ENCODE data around the gene OR5C1.

OR5C1 gene

GRCh38 chr9:122788831-122789230, at the start of gene OR5C1:
Gene OR5C1, plus strand, starts transcription at chr9:122788933. Its CDS starts 0 bp downstream, at chr9:122788933.
- H3K9ac ChIP-seq (ENCODE audit: low read depth in 1 of 2, low read length in 2 of 2), result no peak within 1 kb of the TSS
- H3K9me3 ChIP-seq (ENCODE audit: control insufficient read depth in 1 of 2, low read length in 2 of 2), result no peaks in the 10 kb centered on the region
- no peaks in the 10 kb centered on the region for H3K4me1 ChIP-seq (ENCODE audit: control insufficient read depth in 1 of 2, insufficient read depth in 2 of 2, low read length in 2 of 2)
- H3K27me3 ChIP-seq (ENCODE audit: control insufficient read depth in 1 of 2, insufficient read depth in 2 of 2, low read length in 2 of 2), result no peaks in the 10 kb centered on the region
- H3K36me3 ChIP-seq (ENCODE audit: control insufficient read depth in 1 of 2, insufficient read depth in 2 of 2, low read length in 2 of 2), result no peaks in the 10 kb centered on the region
- no peak within 1 kb of the TSS for H3K4me3 ChIP-seq (ENCODE audit: low read depth in 1 of 2, low read length in 2 of 2)
- H3K27ac ChIP-seq (ENCODE audit: low read depth, low read length), result no peak within 1 kb of the TSS

GRCh38 chr9:122742003-122742402, 46.7 kb upstream of the OR5C1 start, which contains the start of gene OR1L6:
Gene OR1L6, plus strand, starts transcription at chr9:122742303. Its CDS starts 7,545 bp downstream, at chr9:122749848.
- no peaks in the 10 kb centered on the region for H3K9me3 ChIP-seq (ENCODE audit: control insufficient read depth in 1 of 2, low read length in 2 of 2)
- no peaks in the 10 kb centered on the region for H3K27me3 ChIP-seq (ENCODE audit: control insufficient read depth in 1 of 2, insufficient read depth in 2 of 2, low read length in 2 of 2)
- H3K4me1 ChIP-seq (ENCODE audit: control insufficient read depth in 1 of 2, insufficient read depth in 2 of 2, low read length in 2 of 2), result no peaks in the 10 kb centered on the region
- no peaks in the 10 kb centered on the region for H3K36me3 ChIP-seq (ENCODE audit: control insufficient read depth in 1 of 2, insufficient read depth in 2 of 2, low read length in 2 of 2)
- H3K4me3 ChIP-seq (ENCODE audit: low read depth in 1 of 2, low read length in 2 of 2), result no peak within 1 kb of the TSS
- no peak within 1 kb of the TSS for H3K27ac ChIP-seq (ENCODE audit: low read depth, low read length)
- H3K9ac ChIP-seq (ENCODE audit: low read depth in 1 of 2, low read length in 2 of 2), result no peak within 1 kb of the TSS

GRCh38 chr9:122754825-122755224, 33.9 kb upstream of the OR5C1 start:
- Histone ChIP-seq H3K36me3 (ENCODE audit: control insufficient read depth in 1 of 2, insufficient read depth in 2 of 2, low read length in 2 of 2) (no peaks in the 10 kb centered on the region), H3K4me1 (ENCODE audit: control insufficient read depth in 1 of 2, insufficient read depth in 2 of 2, low read length in 2 of 2) (no peaks in the 10 kb centered on the region), H3K9ac (ENCODE audit: low read depth in 1 of 2, low read length in 2 of 2) (no peak overlapping the region), H3K9me3 (ENCODE audit: control insufficient read depth in 1 of 2, low read length in 2 of 2) (peaks cover 5 to 8% of the 10 kb centered on the region in 2 donors), H3K27ac (ENCODE audit: low read depth, low read length) (no peak overlapping the region), H3K4me3 (ENCODE audit: low read depth in 1 of 2, low read length in 2 of 2) (no peak overlapping the region), H3K27me3 (ENCODE audit: control insufficient read depth in 1 of 2, insufficient read depth in 2 of 2, low read length in 2 of 2) (no peaks in the 10 kb centered on the region)

GRCh38 chr9:122767817-122768216, 20.9 kb upstream of the OR5C1 start:
- Histone ChIP-seq H3K4me1 (ENCODE audit: control insufficient read depth in 1 of 2, insufficient read depth in 2 of 2, low read length in 2 of 2) (no peaks in the 10 kb centered on the region), H3K36me3 (ENCODE audit: control insufficient read depth in 1 of 2, insufficient read depth in 2 of 2, low read length in 2 of 2) (no peaks in the 10 kb centered on the region), H3K9me3 (ENCODE audit: control insufficient read depth in 1 of 2, low read length in 2 of 2) (no peaks in the 10 kb centered on the region), H3K27me3 (ENCODE audit: control insufficient read depth in 1 of 2, insufficient read depth in 2 of 2, low read length in 2 of 2) (no peaks in the 10 kb centered on the region), H3K4me3 (ENCODE audit: low read depth in 1 of 2, low read length in 2 of 2) (no peak overlapping the region), H3K9ac (ENCODE audit: low read depth in 1 of 2, low read length in 2 of 2) (no peak overlapping the region), H3K27ac (ENCODE audit: low read depth, low read length) (no peak overlapping the region)

- Histone ChIP-seq H3K4me3 (ENCODE audit: low read depth in 1 of 2, low read length in 2 of 2) (no peak overlapping the region), H3K4me1 (ENCODE audit: control insufficient read depth in 1 of 2, insufficient read depth in 2 of 2, low read length in 2 of 2) (no peaks in the 10 kb centered on the region), H3K27ac (ENCODE audit: low read depth, low read length) (no peak overlapping the region), H3K9me3 (ENCODE audit: control insufficient read depth in 1 of 2, low read length in 2 of 2) (peaks cover 0 to 7% of the 10 kb centered on the region in 2 donors), H3K9ac (ENCODE audit: low read depth in 1 of 2, low read length in 2 of 2) (no peak overlapping the region), H3K27me3 (ENCODE audit: control insufficient read depth in 1 of 2, insufficient read depth in 2 of 2, low read length in 2 of 2) (no peaks in the 10 kb centered on the region), H3K36me3 (ENCODE audit: control insufficient read depth in 1 of 2, insufficient read depth in 2 of 2, low read length in 2 of 2) (no peaks in the 10 kb centered on the region)
These were observed 11.7 kb upstream of the OR5C1 start for GRCh38 chr9:122777052-122777451.

GRCh38 chr9:122777935-122778627, 10.7 kb upstream of the OR5C1 start:
- H3K4me3 ChIP-seq (ENCODE audit: low read depth in 1 of 2, low read length in 2 of 2), result no peak overlapping the region
- no peak overlapping the region for H3K9ac ChIP-seq (ENCODE audit: low read depth in 1 of 2, low read length in 2 of 2)
- H3K9me3 ChIP-seq (ENCODE audit: control insufficient read depth in 1 of 2, low read length in 2 of 2), result peaks cover 0 to 7% of the 10 kb centered on the region in 2 donors
- H3K27ac ChIP-seq (ENCODE audit: low read depth, low read length), result no peak overlapping the region
- H3K4me1 ChIP-seq (ENCODE audit: control insufficient read depth in 1 of 2, insufficient read depth in 2 of 2, low read length in 2 of 2), result no peaks in the 10 kb centered on the region
- H3K36me3 ChIP-seq (ENCODE audit: control insufficient read depth in 1 of 2, insufficient read depth in 2 of 2, low read length in 2 of 2), result no peaks in the 10 kb centered on the region
- no peaks in the 10 kb centered on the region for H3K27me3 ChIP-seq (ENCODE audit: control insufficient read depth in 1 of 2, insufficient read depth in 2 of 2, low read length in 2 of 2)

GRCh38 chr9:122779181-122779580, 9.6 kb upstream of the OR5C1 start:
- Histone ChIP-seq H3K9me3 (ENCODE audit: control insufficient read depth in 1 of 2, low read length in 2 of 2) (no peaks in the 10 kb centered on the region), H3K9ac (ENCODE audit: low read depth in 1 of 2, low read length in 2 of 2) (no peak overlapping the region), H3K36me3 (ENCODE audit: control insufficient read depth in 1 of 2, insufficient read depth in 2 of 2, low read length in 2 of 2) (no peaks in the 10 kb centered on the region), H3K4me1 (ENCODE audit: control insufficient read depth in 1 of 2, insufficient read depth in 2 of 2, low read length in 2 of 2) (no peaks in the 10 kb centered on the region), H3K27me3 (ENCODE audit: control insufficient read depth in 1 of 2, insufficient read depth in 2 of 2, low read length in 2 of 2) (no peaks in the 10 kb centered on the region), H3K4me3 (ENCODE audit: low read depth in 1 of 2, low read length in 2 of 2) (no peak overlapping the region), H3K27ac (ENCODE audit: low read depth, low read length) (no peak overlapping the region)

GRCh38 chr9:122780026-122780425, 8.7 kb upstream of the OR5C1 start:
- H3K4me3 ChIP-seq (ENCODE audit: low read depth in 1 of 2, low read length in 2 of 2), result no peak overlapping the region
- no peaks in the 10 kb centered on the region for H3K9me3 ChIP-seq (ENCODE audit: control insufficient read depth in 1 of 2, low read length in 2 of 2)
- H3K27ac ChIP-seq (ENCODE audit: low read depth, low read length), result no peak overlapping the region
- no peak overlapping the region for H3K9ac ChIP-seq (ENCODE audit: low read depth in 1 of 2, low read length in 2 of 2)
- H3K36me3 ChIP-seq (ENCODE audit: control insufficient read depth in 1 of 2, insufficient read depth in 2 of 2, low read length in 2 of 2), result no peaks in the 10 kb centered on the region
- no peaks in the 10 kb centered on the region for H3K4me1 ChIP-seq (ENCODE audit: control insufficient read depth in 1 of 2, insufficient read depth in 2 of 2, low read length in 2 of 2)
- no peaks in the 10 kb centered on the region for H3K27me3 ChIP-seq (ENCODE audit: control insufficient read depth in 1 of 2, insufficient read depth in 2 of 2, low read length in 2 of 2)

GRCh38 chr9:122781671-122782070, 7.1 kb upstream of the OR5C1 start:
- Histone ChIP-seq H3K4me1 (ENCODE audit: control insufficient read depth in 1 of 2, insufficient read depth in 2 of 2, low read length in 2 of 2) (no peaks in the 10 kb centered on the region), H3K27ac (ENCODE audit: low read depth, low read length) (no peak overlapping the region), H3K9me3 (ENCODE audit: control insufficient read depth in 1 of 2, low read length in 2 of 2) (no peaks in the 10 kb centered on the region), H3K9ac (ENCODE audit: low read depth in 1 of 2, low read length in 2 of 2) (no peak overlapping the region), H3K4me3 (ENCODE audit: low read depth in 1 of 2, low read length in 2 of 2) (no peak overlapping the region), H3K36me3 (ENCODE audit: control insufficient read depth in 1 of 2, insufficient read depth in 2 of 2, low read length in 2 of 2) (no peaks in the 10 kb centered on the region), H3K27me3 (ENCODE audit: control insufficient read depth in 1 of 2, insufficient read depth in 2 of 2, low read length in 2 of 2) (no peaks in the 10 kb centered on the region)

GRCh38 chr9:122785269-122785668, 3.5 kb upstream of the OR5C1 start:
- no peak overlapping the region for H3K9ac ChIP-seq (ENCODE audit: low read depth in 1 of 2, low read length in 2 of 2)

More at GRCh38 chr9:122785269-122785668, 3.5 kb upstream of the OR5C1 start:
- Histone ChIP-seq H3K4me3 (ENCODE audit: low read depth in 1 of 2, low read length in 2 of 2) (no peak overlapping the region), H3K36me3 (ENCODE audit: control insufficient read depth in 1 of 2, insufficient read depth in 2 of 2, low read length in 2 of 2) (no peaks in the 10 kb centered on the region), H3K27ac (ENCODE audit: low read depth, low read length) (no peak overlapping the region), H3K9me3 (ENCODE audit: control insufficient read depth in 1 of 2, low read length in 2 of 2) (no peaks in the 10 kb centered on the region), H3K4me1 (ENCODE audit: control insufficient read depth in 1 of 2, insufficient read depth in 2 of 2, low read length in 2 of 2) (no peaks in the 10 kb centered on the region), H3K27me3 (ENCODE audit: control insufficient read depth in 1 of 2, insufficient read depth in 2 of 2, low read length in 2 of 2) (no peaks in the 10 kb centered on the region)
